Measurements from ENCODE around the gene ATP8B1. TPM values are rescaled to one million over a fixed set of nuclear protein-coding genes. Genes with fewer than 3 reads are reported as not detected.

ATP8B1 gene
- total and polyA plus RNA-seq, 2 of the 8 experiments (the other 6 are each of a cell fraction or from before 2014, with no cell fraction given) = 1.1 to 4.6 TPM

DNA sequence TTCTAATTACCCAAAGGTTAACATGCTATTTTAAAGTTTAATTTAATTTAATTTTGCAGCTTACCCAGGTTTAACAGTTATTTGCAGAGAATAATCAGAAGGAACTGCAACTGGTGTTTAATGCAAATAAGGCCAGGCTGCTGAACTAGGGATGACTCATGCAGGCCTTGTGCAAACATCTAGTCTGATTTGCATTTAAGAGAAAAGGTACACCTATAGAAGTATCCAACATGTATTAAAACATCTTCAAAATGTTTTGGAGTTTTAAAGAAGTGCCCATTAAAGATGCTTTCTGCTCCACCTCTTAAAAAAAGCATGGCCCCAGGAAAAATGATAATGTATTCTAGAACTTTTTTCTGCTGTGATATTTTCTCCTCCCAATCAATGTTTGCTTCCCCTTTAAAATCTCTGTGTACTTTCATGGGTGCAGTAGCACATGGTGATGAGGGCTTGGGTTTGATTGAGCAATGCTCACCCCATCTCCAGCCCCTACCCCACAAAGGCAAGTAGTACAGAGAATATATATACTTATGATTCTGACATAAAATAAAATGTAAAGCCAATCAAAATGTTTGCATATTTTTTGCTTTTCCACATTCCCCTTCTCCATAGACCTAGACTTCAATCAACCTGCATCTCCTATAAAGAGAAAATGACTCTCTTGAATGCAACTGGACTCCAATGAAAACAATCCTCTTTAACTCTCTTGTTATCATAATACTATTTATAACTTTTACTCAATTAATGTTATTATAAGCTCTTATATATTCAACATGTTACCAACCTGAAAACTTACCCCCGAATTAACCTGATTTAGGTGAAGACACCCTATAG is 54.1 kb downstream of the ATP8B1 start:
- Histone ChIP-seq H3K18ac (ENCODE audit: extremely low read depth, low read length) (no peak overlapping the region), H4K20me1 (replicated peaks in 1 of 2; ENCODE audit: control insufficient read depth in 1 of 2, insufficient read depth in 2 of 2, low read length in 2 of 2) (no peaks in the 10 kb centered on the region), H4K8ac (ENCODE audit: extremely low read depth, insufficient read depth, low read length) (no peak overlapping the region), H2BK5ac (ENCODE audit: low read depth, low read length) (no peak overlapping the region), H3K36me3 (ENCODE audit: control insufficient read depth in 2 of 4, insufficient read depth in 4 of 4, low read length in 3 of 4) (no peaks in the 10 kb centered on the region), H2AFZ (ENCODE audit: low read length) (no peak overlapping the region), H2BK120ac (replicated peaks; ENCODE audit: low read depth, low read length) (no peak overlapping the region), H3K23me2 (ENCODE audit: low read depth, low read length) (no peaks in the 10 kb centered on the region), H3K4ac (replicated peaks; ENCODE audit: insufficient read length, low read depth, low read length) (no peak overlapping the region), H2BK15ac (ENCODE audit: low read length) (no peak overlapping the region), H3K4me2 (ENCODE audit: insufficient read depth in 1 of 2, low read depth in 2 of 2, low read length in 2 of 2) (peak overlapping the region in 1 of 2 experiments; percentile 22; a peak in 1 of 4 replicates), H2AK5ac (ENCODE audit: low read depth, low read length) (no peak overlapping the region), H3K23ac (ENCODE audit: insufficient read length) (no peak overlapping the region), H3K9ac (replicated peaks in 1 of 4; ENCODE audit: extremely low read depth in 1 of 4, low read depth in 3 of 4, low read length in 3 of 4) (no peak overlapping the region), H2BK12ac (ENCODE audit: low read depth, low read length) (no peak overlapping the region), H3K14ac (ENCODE audit: insufficient read length) (no peak overlapping the region), H3K79me1 (ENCODE audit: low read depth, low read length) (no peaks in the 10 kb centered on the region), H4K5ac (ENCODE audit: insufficient read length, low read depth, low read length) (no peak overlapping the region), H3K27ac (ENCODE audit: low read depth, low read length) (no peak overlapping the region), H3K56ac (replicated peaks; ENCODE audit: insufficient read length, low read depth, low read length) (no peak overlapping the region), H3K79me2 (ENCODE audit: control insufficient read depth in 1 of 2, insufficient read depth in 2 of 2, low read length in 2 of 2) (no peaks in the 10 kb centered on the region), H3K9me3 (ENCODE audit: insufficient read depth in 2 of 2, low read depth in 1 of 2, low read length in 1 of 2) (no peaks in the 10 kb centered on the region), H3K4me3 (ENCODE audit: extremely low read depth in 1 of 4, insufficient read depth in 2 of 4, low read depth in 3 of 4, low read length in 4 of 4) (no peak overlapping the region), H3K27me3 (replicated peaks in 1 of 4; ENCODE audit: control insufficient read depth in 3 of 4, extremely low read depth in 1 of 4, insufficient read depth in 3 of 4, low read length in 3 of 4) (no peaks in the 10 kb centered on the region), H4K91ac (replicated peaks; ENCODE audit: insufficient read length, low read length) (no peak overlapping the region), H3K4me1 (replicated peaks in 1 of 4; ENCODE audit: control insufficient read depth in 3 of 4, insufficient read depth in 4 of 4, low read length in 3 of 4) (0 out of 7 replicates have a peak, but pooled peaks cover 0 to 2% (median under 1%) of the 10 kb centered on the region in 4 experiments), H2BK20ac (ENCODE audit: low read length) (no peak overlapping the region)
- no peak for DNase-seq (ENCODE audit: low read depth in 1 of 2, low spot score in 2 of 2)
- POLR2A ChIA-PET (ENCODE audit: partially characterized antibody) = no interaction called here
- 94% methylated on average over 1 of the region's 1 CpG; no CpG with 5 or more reads in 1 of the 2 experiments for WGBS, 2 experiments (ENCODE audit: extremely low coverage in 1 of 2, insufficient coverage in 1 of 2, insufficient read length in 1 of 2, insufficient replicate concordance in 2 of 2, low coverage in 1 of 2, low lambda C conversion rate in 2 of 2, missing lambda C conversion rate in 1 of 2)
- FAIRE-seq = no peak
- CTCF ChIA-PET (ENCODE audit: partially characterized antibody) = interaction anchor here (0.6 to 1.5 kb wide), 5 partner anchors 12 to 916 kb away, joined by 3 to 5 read pairs (median 3); no protein-coding TSS in a partner anchor
- TF ChIP-seq JUND (IDR thresholded peaks at IDR 0.05; ENCODE audit: low read length) (peak; percentile 85), GTF2F1 (IDR thresholded peaks at IDR 0.05; ENCODE audit: borderline replicate concordance, low read depth, low read length) (no peak)
- TF ChIP-seq, protein P1, sequence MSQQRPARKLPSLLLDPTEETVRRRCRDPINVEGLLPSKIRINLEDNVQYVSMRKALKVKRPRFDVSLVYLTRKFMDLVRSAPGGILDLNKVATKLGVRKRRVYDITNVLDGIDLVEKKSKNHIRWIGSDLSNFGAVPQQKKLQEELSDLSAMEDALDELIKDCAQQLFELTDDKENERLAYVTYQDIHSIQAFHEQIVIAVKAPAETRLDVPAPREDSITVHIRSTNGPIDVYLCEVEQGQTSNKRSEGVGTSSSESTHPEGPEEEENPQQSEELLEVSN (IDR thresholded peaks at IDR 0.05) = no peak

Measured in H1 (cell line).